Stimulated activated CD4-positive, alpha-beta T cell treated with anti-CD3 and anti-CD28 coated beads, TNF-alpha, amount 100 ng/mL, for 4 hours (primary cell): ENCODE measurements around the gene LDHD.
A peak's percentile ranks its signal among the peaks of the same experiment; 100 is the strongest.

Experiments
- DNase-seq, 3 experiments: peaks; one replicate each; pipeline ENCODE4 v3.0.0-alpha.2; 2020; ENCODE audit warnings: low read depth in 3 of 3

Gene LDHD

GRCh38 chr16:75114946-75115825 lies 1.4 kb downstream of the LDHD start:
- no peak for DNase-seq

DNA sequence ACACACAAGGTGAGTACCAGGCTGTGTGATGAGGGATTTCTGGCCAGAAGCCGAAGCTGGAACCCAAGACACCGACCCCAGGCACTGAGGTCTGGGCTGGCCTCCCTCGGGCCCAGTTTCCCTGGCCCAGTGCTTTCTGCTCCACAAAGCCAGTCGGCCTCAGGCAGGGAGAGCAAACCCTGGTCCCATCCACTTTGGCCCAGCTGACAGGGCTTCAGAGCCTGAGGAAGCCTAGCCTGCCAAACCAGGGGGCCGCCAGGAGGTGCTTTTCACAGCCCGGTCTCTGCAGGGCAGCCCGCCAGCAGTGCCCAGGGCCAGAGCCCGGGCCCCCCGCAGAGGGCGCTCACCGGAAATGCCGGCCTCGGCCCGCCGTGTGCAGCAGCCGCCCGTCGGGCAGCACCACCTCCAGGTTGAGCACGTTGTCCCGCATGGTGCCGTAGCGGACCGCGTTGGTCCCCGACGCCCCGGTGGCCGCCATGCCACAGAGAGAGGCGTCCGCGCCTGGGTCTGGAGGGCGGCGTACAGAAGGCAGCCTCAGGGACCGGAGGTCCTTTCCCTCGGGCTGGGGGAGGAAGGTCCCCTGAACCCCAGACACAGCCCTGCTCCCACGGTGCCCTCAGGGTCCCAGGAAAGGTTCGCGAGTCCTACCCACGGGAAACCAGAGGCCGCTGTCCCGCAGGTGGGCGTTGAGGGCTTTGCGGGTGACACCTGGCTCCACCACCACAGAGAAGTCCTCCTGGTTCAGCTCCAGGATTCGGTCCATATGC lies 2.2 kb downstream of the LDHD start:
- no peak for DNase-seq

GRCh38 chr16:75113541-75114121 lies 2.9 kb downstream of the LDHD start:
- no peak for DNase-seq

DNA sequence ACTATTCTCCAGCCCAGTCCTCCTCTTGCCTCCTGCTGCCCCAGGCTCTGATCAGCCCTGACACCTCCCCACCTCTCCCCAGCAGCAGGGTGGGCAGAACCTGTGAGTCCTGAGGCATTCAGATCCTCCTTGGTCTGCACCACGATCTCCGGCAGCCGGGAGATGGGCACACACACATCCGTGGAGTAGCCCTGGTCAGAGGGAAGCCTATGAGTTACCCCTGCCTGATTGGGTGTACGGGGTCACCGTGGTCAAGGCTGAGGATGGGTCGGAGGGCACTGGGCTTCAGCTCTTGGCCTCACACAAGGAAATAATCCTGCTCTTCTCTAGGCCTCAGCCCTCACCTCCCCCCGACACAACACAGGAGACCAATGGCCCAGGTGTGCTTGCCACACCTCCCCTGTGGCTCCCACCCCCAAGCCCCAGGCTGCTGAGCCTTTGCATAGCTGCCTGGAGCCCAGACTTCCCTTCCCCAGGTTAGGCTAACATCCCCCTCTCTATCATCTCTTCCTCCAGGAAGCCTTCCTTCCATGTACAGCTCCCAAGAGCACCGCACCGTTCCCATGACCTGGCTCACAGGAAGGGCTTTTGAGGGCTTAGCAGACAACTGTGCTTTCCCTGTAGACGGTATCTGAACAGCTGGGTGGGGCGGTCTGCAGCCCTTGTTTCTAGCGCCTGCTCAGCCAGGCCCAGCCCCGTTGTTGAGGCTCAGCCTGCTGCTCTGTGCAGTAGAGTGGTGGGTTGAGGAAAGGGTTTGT lies 3.7 kb downstream of the LDHD start:
- DNase-seq: no peak

GRCh38 chr16:75111961-75112733 lies 4.4 kb downstream of the LDHD start:
- no peak for DNase-seq

- DNase-seq: no peak
Measured at GRCh38 chr16:75111514-75111940, 5.1 kb downstream of the LDHD start.

DNA sequence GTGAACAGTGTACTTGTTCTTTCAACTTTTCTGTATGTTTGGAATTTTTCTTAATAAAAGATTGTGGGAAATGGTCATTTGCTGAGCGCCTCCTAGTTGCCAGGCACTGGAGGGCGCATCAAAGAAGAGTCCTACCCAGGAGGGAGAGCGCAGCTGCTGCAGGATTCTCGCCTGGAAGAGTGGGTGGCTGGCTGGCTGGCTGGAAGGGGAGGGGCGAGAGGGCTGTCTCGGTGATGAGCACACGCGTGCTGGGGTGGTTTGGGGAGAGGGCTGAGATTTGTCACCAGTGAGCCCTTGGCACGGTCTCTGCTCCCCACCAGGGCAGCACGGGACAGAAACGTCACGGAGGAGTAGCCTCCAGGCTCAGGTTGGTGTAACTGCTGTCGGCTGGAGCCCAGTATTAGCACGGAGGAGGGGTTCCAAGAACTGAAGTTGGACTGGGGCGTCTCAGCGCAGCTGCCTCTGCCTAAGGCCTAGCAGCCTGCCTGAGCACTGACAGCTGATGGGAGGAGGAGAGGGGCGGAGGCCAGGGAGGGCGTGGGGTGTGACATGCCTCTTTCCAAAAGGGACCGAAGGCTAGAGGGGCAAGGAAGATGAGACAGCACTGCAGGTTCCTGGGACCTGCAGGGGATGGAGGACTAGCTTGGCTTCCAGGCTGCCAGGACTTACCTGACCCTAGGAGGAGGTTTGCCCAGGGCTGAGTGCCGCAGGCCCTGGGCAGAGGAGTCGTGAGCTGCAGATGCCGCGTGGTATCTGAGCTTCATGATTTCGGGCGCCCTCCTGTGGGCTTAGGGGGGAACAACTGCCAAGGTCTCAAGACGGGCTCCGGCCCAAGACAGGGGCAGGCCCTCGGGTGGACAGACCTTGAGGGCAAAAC lies 5.7 kb downstream of the LDHD start:
- DNase-seq: peak; percentile 62 to 72 (median 64)

DNA sequence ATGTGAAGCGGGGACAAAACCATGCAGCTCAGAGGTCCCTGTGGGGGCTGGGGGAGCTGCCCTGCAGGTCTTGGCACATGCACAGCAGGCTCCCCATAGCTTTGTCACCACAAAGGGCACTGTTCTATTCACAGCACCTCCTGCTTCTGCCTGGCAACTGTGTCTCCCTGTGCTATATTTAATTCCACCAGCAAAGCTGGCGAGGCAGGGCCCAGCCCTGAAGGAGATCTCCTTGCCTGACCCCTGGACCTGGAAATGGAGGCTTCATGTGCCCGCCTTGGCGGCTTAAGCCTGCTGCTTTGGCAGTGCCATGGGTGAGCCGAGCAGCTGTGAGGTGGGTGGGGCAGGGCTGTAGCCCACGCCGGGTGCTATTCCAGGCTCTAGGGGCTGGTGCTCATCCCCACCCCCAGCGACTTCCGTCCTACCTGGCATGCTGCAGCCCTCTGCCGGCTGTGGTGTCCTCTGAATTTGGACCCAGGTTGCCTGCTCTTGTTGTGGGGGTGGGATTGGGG lies 6.8 kb downstream of the LDHD start:
- DNase-seq: no peak

DNA sequence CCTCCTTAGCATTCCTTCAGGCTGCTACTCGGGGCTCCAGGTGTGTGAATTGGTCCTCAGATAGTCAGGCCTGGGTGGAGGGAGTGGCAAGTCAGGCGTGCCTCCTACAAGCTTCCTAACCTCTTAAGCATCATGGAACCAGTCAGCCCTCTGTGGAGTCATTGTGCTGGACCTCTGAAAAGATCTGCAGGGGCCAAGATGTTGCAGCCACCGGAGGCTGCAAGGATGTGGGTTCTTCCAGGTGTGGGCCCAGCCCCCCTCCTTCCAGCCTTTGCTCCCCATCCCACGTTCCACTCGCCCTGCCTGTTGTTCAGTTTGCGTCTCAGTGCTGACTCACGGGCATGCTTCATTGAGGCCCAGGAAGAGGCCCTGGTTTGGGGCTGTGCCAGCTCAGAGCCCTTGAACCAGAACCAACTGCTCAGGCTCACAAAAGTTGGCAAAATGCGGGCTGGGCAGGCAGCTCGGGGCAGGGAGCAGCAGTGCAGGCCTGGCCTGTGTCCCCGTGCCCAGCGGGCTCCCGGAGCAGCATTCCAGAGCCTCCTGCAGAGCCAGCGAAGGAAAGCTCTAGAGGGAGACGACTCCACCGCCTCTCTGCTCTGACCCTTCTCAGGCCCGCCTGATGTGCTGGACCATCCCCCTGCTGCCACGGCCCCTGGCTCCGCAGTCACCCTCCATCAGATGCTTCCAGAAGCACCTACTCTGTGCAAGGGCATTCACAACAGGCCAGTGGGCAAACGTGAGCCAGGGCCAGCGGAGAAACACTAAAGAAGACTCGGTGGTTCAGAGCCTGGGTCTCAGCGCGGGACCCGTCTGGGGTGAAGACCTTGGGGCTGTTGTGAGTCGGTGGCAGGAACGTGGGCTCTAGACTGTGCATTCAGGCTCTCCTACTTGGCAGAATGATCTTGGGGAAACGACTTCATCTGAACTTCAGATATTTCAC lies 7.5 kb downstream of the LDHD start:
- peak; percentile 57 to 65 (median 63) for DNase-seq

GRCh38 chr16:75107505-75107904 lies 9.1 kb downstream of the LDHD start:
- no peak for DNase-seq

DNA sequence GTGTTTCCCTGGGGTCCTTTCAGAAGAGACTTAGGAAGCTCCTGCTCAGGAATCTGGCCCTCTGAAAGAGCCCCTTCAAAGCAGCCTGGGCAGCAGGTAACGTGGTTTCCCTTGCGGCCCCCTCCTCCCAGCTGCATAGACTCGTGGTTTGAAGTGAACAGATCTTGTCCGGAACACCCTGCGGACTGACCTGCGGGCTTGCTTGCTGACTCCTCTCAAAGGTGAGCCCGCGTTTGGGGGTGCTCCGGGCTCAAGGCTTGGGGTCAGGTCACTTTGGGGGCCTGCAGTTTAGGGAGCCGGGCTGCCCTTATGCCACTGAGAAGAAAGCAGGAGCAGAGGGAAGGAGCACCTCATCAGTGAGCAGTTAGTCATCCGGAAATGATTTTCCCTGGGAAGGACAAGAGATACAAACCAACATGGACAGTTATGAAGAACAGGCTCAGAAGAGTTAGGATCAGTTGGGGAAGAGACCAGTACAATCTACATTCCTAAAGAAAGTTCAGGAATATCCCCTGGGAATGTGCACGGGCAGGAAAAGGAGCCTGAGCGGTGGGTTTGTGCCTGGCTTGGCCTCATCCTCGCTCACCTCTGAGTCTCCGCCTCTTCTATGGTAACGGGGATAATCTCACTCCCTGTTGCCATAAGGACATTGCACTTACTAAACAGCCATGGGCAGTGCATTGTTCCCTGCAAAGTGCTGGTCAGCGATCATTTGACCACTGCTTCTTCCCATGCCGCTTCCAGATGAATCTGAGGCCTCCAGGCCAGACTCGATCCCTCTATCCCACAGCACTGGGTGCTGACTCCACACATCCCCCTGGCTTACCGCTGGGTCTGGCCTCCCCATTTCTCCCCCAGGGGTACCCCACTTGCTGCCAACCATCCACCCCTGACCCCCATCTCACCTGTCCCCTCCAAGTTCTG lies 10.0 kb downstream of the LDHD start:
- no peak for DNase-seq

- DNase-seq: no peak
Measured at GRCh38 chr16:75105306-75106061, 11.1 kb downstream of the LDHD start.

GRCh38 chr16:75104836-75105235 lies 11.7 kb downstream of the LDHD start:
- no peak for DNase-seq

GRCh38 chr16:75103994-75104393 lies 12.6 kb downstream of the LDHD start:
- DNase-seq: no peak

- DNase-seq: no peak
Measured at GRCh38 chr16:75102595-75102994, 14.0 kb downstream of the LDHD start.

DNA sequence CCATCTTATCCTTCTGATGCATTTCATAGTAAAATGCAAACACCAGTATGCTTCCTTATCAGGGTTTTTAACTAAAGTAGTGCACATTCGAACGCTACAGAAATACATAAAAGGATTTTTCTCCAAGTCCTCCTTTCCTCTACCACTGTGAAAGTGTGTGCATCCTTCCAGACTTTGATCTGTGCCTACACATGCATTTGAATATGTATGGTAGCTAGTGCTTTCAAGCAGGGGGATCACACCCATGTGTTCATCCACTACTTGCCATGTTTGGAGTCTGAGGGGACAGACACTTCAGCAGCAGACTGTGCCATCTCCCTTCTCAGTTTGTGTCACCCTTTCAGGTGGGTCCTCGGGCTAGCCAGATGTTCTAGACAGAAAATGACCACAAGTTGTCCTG lies 14.9 kb downstream of the LDHD start:
- DNase-seq: no peak

DNA sequence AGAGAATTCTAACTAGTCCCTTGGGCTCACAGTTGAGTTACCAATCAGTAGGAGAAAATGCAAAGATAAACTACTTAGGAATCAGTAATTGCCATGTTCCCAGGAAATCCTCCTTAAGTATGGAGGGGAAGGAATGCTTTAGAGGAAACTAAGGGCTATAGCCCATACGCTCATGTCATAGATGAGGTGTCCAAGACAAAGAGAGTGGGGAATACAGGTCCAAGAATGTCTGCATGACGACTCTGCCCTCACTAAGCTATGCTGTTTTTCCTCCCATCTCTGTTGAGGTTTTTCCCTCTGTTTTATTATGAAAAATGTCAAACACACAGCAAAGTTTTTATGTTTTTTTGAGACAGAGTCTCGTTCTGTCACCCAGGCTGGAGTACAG lies 16.0 kb downstream of the LDHD start:
- no peak for DNase-seq
